PC-3 (cell line): ENCODE data around the gene MACROD2. TPM values are rescaled to one million over a fixed set of nuclear protein-coding genes. Genes with fewer than 3 reads are reported as not detected.

Experiments
- ATAC-seq: fragments of 200-7000 bp; cut with Tn5 transposase; 2 replicates; pipeline ENCODE4 v1.9.1; 2020; ENCODE audit warnings: mild to moderate bottlenecking, moderate library complexity
- BruUV-seq: library from RNA; stranded (reverse); fragments of 400-500 nt; replicated peaks from 2 replicates; lab custom pipeline; 2021; lab: Mats Ljungman, UMichigan
- CTCF ChIA-PET: fragments of 300-600 bp; sonication (Branson Sonifier 250); formaldehyde crosslinking; loops from one replicate; lab custom pipeline; 2022; ENCODE audit warnings: antibody characterized with exemption; lab: Charles Lee
- POLR2A ChIA-PET: fragments of 300-600 bp; sonication (Branson Sonifier 250); formaldehyde crosslinking; loops from one replicate; lab custom pipeline; 2022; ENCODE audit warnings: antibody characterized with exemption; ENCODE audit not compliant: unreplicated experiment; lab: Charles Lee
- DNase-seq: peaks from one replicate; pipeline ENCODE4 v3.0.0-alpha.2; 2015
- H2AFZ ChIP-seq: fragments of 300-600 bp; sonication (generic); 2 replicates; pipeline ENCODE4 v1.6.0; 2016; ENCODE audit warnings: antibody characterized with exemption, low read length
- H3F3A ChIP-seq: fragments of 300-600 bp; sonication (generic); one replicate; pipeline ENCODE4 v1.6.0; 2017; ENCODE audit warnings: antibody characterized with exemption, low read length, control low read depth, mild to moderate bottlenecking; ENCODE audit not compliant: unreplicated experiment
- H3K27ac ChIP-seq: fragments of 300-600 bp; sonication (generic); 2 replicates; pipeline ENCODE4 v1.5.1; 2016; ENCODE audit warnings: mild to moderate bottlenecking, low read length
- H3K27me3 ChIP-seq: fragments of 300-600 bp; sonication (generic); 2 replicates; pipeline ENCODE4 v1.6.1; 2016; ENCODE audit warnings: low read length, mixed read lengths
- H3K36me3 ChIP-seq: fragments of 300-600 bp; sonication (generic); 2 replicates; pipeline ENCODE4 v1.6.1; 2016; ENCODE audit warnings: low read depth, mixed run types, low read length, mixed read lengths
- H3K4me1 ChIP-seq: fragments of 300-600 bp; sonication (generic); 2 replicates; pipeline ENCODE4 v1.5.1; 2016; ENCODE audit warnings: low read length; ENCODE audit not compliant: insufficient read depth
- H3K4me2 ChIP-seq: fragments of 300-600 bp; sonication (generic); 2 replicates; pipeline ENCODE4 v1.6.0; 2016; ENCODE audit warnings: low read length
- H3K4me3 ChIP-seq: fragments of 300-600 bp; sonication (generic); 2 replicates; pipeline ENCODE4 v1.5.1; 2016; ENCODE audit warnings: mild to moderate bottlenecking, low read length, mixed read lengths
- H3K79me2 ChIP-seq: fragments of 300-600 bp; sonication (generic); 2 replicates; pipeline ENCODE4 v1.6.1; 2017; ENCODE audit warnings: low read length, mixed read lengths
- H3K9ac ChIP-seq: fragments of 300-600 bp; sonication (generic); 2 replicates; pipeline ENCODE4 v1.6.0; 2016; ENCODE audit warnings: mild to moderate bottlenecking, low read length
- H3K9me2 ChIP-seq: fragments of 300-600 bp; sonication (generic); replicated peaks from 2 replicates; pipeline ENCODE4 v1.6.1; 2016; ENCODE audit warnings: mixed run types, low read length, mixed read lengths
- H3K9me3 ChIP-seq: fragments of 300-600 bp; sonication (generic); 2 replicates; pipeline ENCODE4 v1.6.1; 2016; ENCODE audit warnings: low read length, mixed read lengths
- H4K20me1 ChIP-seq: fragments of 300-600 bp; sonication (generic); 2 replicates; pipeline ENCODE4 v1.6.1; 2016; ENCODE audit warnings: low read length, mixed read lengths
- CTCF ChIP-seq: fragments of 300-600 bp; sonication (generic); conservative IDR thresholded peaks from 2 replicates; pipeline ENCODE4 v1.5.1; 2017; ENCODE audit warnings: antibody characterized with exemption, low read depth, mild to moderate bottlenecking, low read length
- EZH2 ChIP-seq: fragments of 300-600 bp; sonication (generic); IDR thresholded peaks from one replicate; pipeline ENCODE4 v1.6.1; 2017; ENCODE audit warnings: antibody characterized with exemption, mild to moderate bottlenecking, low read length; ENCODE audit not compliant: unreplicated experiment
- EZH2phosphoT487 ChIP-seq: fragments of 300-600 bp; sonication (generic); IDR thresholded peaks from 2 replicates; pipeline ENCODE4 v1.6.1; 2018; ENCODE audit warnings: mild to moderate bottlenecking, antibody characterized with exemption, low read length, borderline replicate concordance
- intact Hi-C: fragments of 100-400 bp; cut with micrococcal nuclease; formaldehyde crosslinking; loops from 2 replicates; pipeline ENCODE4 v1.9.0; 2023
- total RNA-seq: library from RNA; depleted of rRNA; stranded (reverse); fragments of >200 nt; gene quantifications from 2 replicates; pipeline ENCODE4 v1.2.3, GENCODE V29; 2014

The MACROD2 gene
- total RNA-seq, 1 experiment from 2014 or later = 3.1 TPM

- POLR2A ChIA-PET = no interaction called here
- CTCF ChIA-PET = no interaction called here
These were observed 366.4 kb downstream of the MACROD2 start for GRCh38 chr20:14361509-14362345.

GRCh38 chr20:14374196-14374595 is 378.9 kb downstream of the MACROD2 start:
- ChIA-PET POLR2A (no interaction called here), CTCF (no interaction called here)
- no TSS peak for BruUV-seq
- Histone ChIP-seq H3K4me3 (no peak overlapping the region), H3K4me1 (no peaks in the 10 kb centered on the region), H3K9me2 (no peaks in the 10 kb centered on the region), H3K36me3 (no peaks in the 10 kb centered on the region), H3K9ac (no peak overlapping the region), H4K20me1 (no peaks in the 10 kb centered on the region), H3K27ac (no peak overlapping the region), H2AFZ (no peak overlapping the region), H3F3A (no peaks in the 10 kb centered on the region), H3K4me2 (no peak overlapping the region), H3K9me3 (no peaks in the 10 kb centered on the region), H3K27me3 (no peaks in the 10 kb centered on the region), H3K79me2 (no peaks in the 10 kb centered on the region)
- no peak for TF ChIP-seq EZH2
- TF ChIP-seq EZH2phosphoT487 = no peak
- TF ChIP-seq CTCF = no peak
- intact Hi-C loops = no loop called here
- DNase-seq (no peak), ATAC-seq (no peak)

More at GRCh38 chr20:14361509-14362345, 366.4 kb downstream of the MACROD2 start:
- TF ChIP-seq EZH2 (no peak), EZH2phosphoT487 (no peak), CTCF (no peak)
- BruUV-seq = no TSS peak
- Histone ChIP-seq H3K4me3 (no peak overlapping the region), H3K27ac (no peak overlapping the region), H3K36me3 (no peaks in the 10 kb centered on the region), H3F3A (no peaks in the 10 kb centered on the region), H3K9ac (no peak overlapping the region), H3K79me2 (no peaks in the 10 kb centered on the region), H2AFZ (no peak overlapping the region), H4K20me1 (no peaks in the 10 kb centered on the region), H3K4me1 (no peaks in the 10 kb centered on the region), H3K27me3 (no peaks in the 10 kb centered on the region), H3K9me2 (no peaks in the 10 kb centered on the region), H3K9me3 (no peaks in the 10 kb centered on the region), H3K4me2 (no peak overlapping the region)
- DNase-seq (no peak), ATAC-seq (no peak)
- intact Hi-C loops = no loop called here

GRCh38 chr20:14375416-14375985 is 380.2 kb downstream of the MACROD2 start:
- Histone ChIP-seq H3K4me1 (no peaks in the 10 kb centered on the region), H3F3A (no peaks in the 10 kb centered on the region), H3K9me2 (no peaks in the 10 kb centered on the region), H4K20me1 (no peaks in the 10 kb centered on the region), H3K4me3 (no peak overlapping the region), H3K9ac (no peak overlapping the region), H3K27me3 (no peaks in the 10 kb centered on the region), H2AFZ (no peak overlapping the region), H3K79me2 (no peaks in the 10 kb centered on the region), H3K36me3 (no peaks in the 10 kb centered on the region), H3K4me2 (no peak overlapping the region), H3K9me3 (no peaks in the 10 kb centered on the region), H3K27ac (no peak overlapping the region)
- DNase-seq (no peak), ATAC-seq (no peak)
- TF ChIP-seq CTCF (no peak), EZH2 (no peak), EZH2phosphoT487 (no peak)
- ChIA-PET POLR2A (interaction anchor here (0.7 kb wide), 1 partner anchor 22 kb away, joined by 3 read pairs; no protein-coding TSS in a partner anchor), CTCF (no interaction called here)
- BruUV-seq = no TSS peak
- intact Hi-C loops = no loop called here
